Psoas muscle (tissue), 8 donors: ENCODE data around the gene PTPRM. TPM values are rescaled to one million over a fixed set of nuclear protein-coding genes. Genes with fewer than 3 reads are reported as not detected.

ENCODE experiments used
- ATAC-seq, 4 donors: fragments of 200-7000 bp; cut with Tn5 transposase; one replicate each; pipeline ENCODE4 v1.9.1; 2020; ENCODE audit warnings: moderate library complexity in 3 of 4, mild to moderate bottlenecking in 2 of 4
- DNase-seq, 2 donors: peaks; one replicate each; pipeline ENCODE4 v3.0.0-alpha.2; 2020
- H3K27ac ChIP-seq: fragments of 200-600 bp; one replicate; pipeline ENCODE4 v1.8.0; 2022
- H3K27me3 ChIP-seq, 3 donors: fragments of 200-600 bp in 1 of 3; one replicate each; pipeline versions ENCODE4 v1.6.1 to v1.8.0; 2013 to 2022; ENCODE audit warnings: low read length in 2 of 3, mild to moderate bottlenecking in 2 of 3, moderate library complexity in 1 of 3; ENCODE audit not compliant: insufficient read depth in 3 of 3
- H3K36me3 ChIP-seq, 2 donors: fragments of 200-600 bp in 1 of 2; one replicate each; pipeline versions ENCODE4 v1.6.1 to v1.8.0; 2013 to 2022; ENCODE audit warnings: low read depth in 1 of 2, mild to moderate bottlenecking in 1 of 2, moderate library complexity in 1 of 2; ENCODE audit not compliant: insufficient read depth in 1 of 2
- H3K4me1 ChIP-seq: fragments of 200-600 bp; one replicate; pipeline ENCODE4 v1.8.0; 2022
- H3K4me3 ChIP-seq: fragments of 200-600 bp; one replicate; pipeline ENCODE4 v1.8.0; 2022; ENCODE audit warnings: mild to moderate bottlenecking
- H3K9me3 ChIP-seq: fragments of 200-600 bp; one replicate; pipeline ENCODE4 v1.8.0; 2022
- WGBS, 3 donors: extraction: QIAGEN DNeasy Blood & Tissue Kit; methylation state at CpG; one replicate each; pipeline versions ENCODE4 v1.1.6 to v1.1.7; 2013; 5-methylcytosine and 5-hydroxymethylcytosine counted together
- intact Hi-C, 2 donors: fragments of 100-400 bp; cut with DNase I; formaldehyde crosslinking; loops; one replicate each; pipeline versions ENCODE4 v1.11.0 to v1.14.2; 2022
- polyA plus RNA-seq, 3 donors: library from polyadenylated mRNA; stranded (reverse); fragments of 200-250 nt; gene quantifications; one replicate each; pipeline ENCODE4 v1.2.3, GENCODE V29; 2013
- total RNA-seq, 4 donors: library from RNA; stranded (reverse); fragmentation: NEBNext Ultra II Directional in 2 of 4; extraction: Animal tissue kit (Norgen Biotek cat#: 25700) in 2 of 4; gene quantifications; one replicate each; pipeline versions ENCODE4 v1.2.1 to v1.2.4, GENCODE V29; 2021 to 2023
- TF ChIP-seq, protein P1 (sequence below): fragments of 200-600 bp; IDR thresholded peaks from one replicate; pipeline ENCODE4 v1.8.0; 2022; ENCODE audit warnings: antibody characterized with exemption
- donor health status: healthy with polysubstance abuse.
- donor health status: DM: no; HTN: no; CAD: no; lungs with moderate emphysema.
- donor health status: Bipolar disorder and iron deficiency.
- donor health status: healthy.
- donor health status: DM: yes; HTN: yes; CAD: no.
- donor health status: DM: no; HTN: no; CAD: no.
- donor health status: DM: no; HTN: no; CAD: no.
- donor health status: DM: yes; HTN: yes; CAD: no.

Gene PTPRM
- total and polyA plus RNA-seq, 7 donors, result 27.4 to 78.9 (median 39.0) TPM

GRCh38 chr18:7940971-7941370, 373.9 kb downstream of the PTPRM start:
- Histone ChIP-seq H3K9me3 (no peaks in the 10 kb centered on the region), H3K27ac (peak overlapping the region; percentile 74), H3K4me1 (peaks cover 25% of the 10 kb centered on the region), H3K27me3 (no peaks in the 10 kb centered on the region), H3K4me3 (no peak overlapping the region), H3K36me3 (no peaks in the 10 kb centered on the region)
- TF ChIP-seq, protein P1, sequence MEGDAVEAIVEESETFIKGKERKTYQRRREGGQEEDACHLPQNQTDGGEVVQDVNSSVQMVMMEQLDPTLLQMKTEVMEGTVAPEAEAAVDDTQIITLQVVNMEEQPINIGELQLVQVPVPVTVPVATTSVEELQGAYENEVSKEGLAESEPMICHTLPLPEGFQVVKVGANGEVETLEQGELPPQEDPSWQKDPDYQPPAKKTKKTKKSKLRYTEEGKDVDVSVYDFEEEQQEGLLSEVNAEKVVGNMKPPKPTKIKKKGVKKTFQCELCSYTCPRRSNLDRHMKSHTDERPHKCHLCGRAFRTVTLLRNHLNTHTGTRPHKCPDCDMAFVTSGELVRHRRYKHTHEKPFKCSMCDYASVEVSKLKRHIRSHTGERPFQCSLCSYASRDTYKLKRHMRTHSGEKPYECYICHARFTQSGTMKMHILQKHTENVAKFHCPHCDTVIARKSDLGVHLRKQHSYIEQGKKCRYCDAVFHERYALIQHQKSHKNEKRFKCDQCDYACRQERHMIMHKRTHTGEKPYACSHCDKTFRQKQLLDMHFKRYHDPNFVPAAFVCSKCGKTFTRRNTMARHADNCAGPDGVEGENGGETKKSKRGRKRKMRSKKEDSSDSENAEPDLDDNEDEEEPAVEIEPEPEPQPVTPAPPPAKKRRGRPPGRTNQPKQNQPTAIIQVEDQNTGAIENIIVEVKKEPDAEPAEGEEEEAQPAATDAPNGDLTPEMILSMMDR, result no peak
- DNase-seq (no peak), ATAC-seq (peak in 3 of 4 donors; percentile 15 to 32 (median 23))
- 68 to 77% (median 72%) methylated on average over 4 of the region's 4 CpGs for WGBS, 3 donors
- intact Hi-C loops, result no loop called here

DNA sequence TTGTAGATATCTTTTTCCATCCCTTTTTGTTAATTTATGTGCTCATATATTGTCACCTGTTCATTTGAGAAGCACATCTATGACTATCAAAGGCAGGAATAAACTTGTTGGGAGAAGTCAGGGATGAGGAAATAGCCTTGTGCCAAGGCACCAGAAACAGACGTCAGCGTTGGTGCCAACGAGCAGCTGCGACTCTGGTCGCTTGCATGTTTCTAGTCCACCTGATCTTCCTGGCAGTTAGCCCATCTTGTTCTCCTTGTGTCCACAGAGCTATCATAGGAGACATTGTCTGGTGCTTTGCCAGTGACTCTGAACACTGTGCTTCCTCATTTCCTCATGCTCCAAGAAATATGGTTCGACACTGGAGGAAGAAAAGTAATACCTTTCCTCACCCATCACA, 374.4 kb downstream of the PTPRM start:
- H3K9me3 ChIP-seq, result no peaks in the 10 kb centered on the region
- no peaks in the 10 kb centered on the region for H3K36me3 ChIP-seq
- ATAC-seq, result peak; percentile 90 to 95 (median 93)
- H3K27ac ChIP-seq, result peak overlapping the region; percentile 74
- TF ChIP-seq, protein P1, result no peak
- 17 to 26% (median 18%) methylated on average over 6 of the region's 6 CpGs for WGBS, 3 donors
- H3K4me3 ChIP-seq, result no peak overlapping the region
- peaks cover 25% of the 10 kb centered on the region for H3K4me1 ChIP-seq
- no peaks in the 10 kb centered on the region for H3K27me3 ChIP-seq
- peak; percentile 61 to 87 for DNase-seq
- intact Hi-C loops, result no loop called here

- TF ChIP-seq, protein P1, result no peak
- no peak for DNase-seq
Observed at GRCh38 chr18:7945882-7946281, 378.8 kb downstream of the PTPRM start.

GRCh38 chr18:7946734-7947377, 379.7 kb downstream of the PTPRM start:
- Histone ChIP-seq H3K36me3 (peaks cover 2 to 8% of the 10 kb centered on the region in 2 donors), H3K4me1 (peaks cover 4% of the 10 kb centered on the region), H3K4me3 (no peak overlapping the region), H3K9me3 (no peaks in the 10 kb centered on the region), H3K27me3 (no peaks in the 10 kb centered on the region), H3K27ac (no peak overlapping the region)
- no peak for DNase-seq
- intact Hi-C loops, result no loop called here
- WGBS, 3 donors, result 79 to 93% (median 90%) methylated on average over 7 of the region's 7 CpGs
- ATAC-seq, result peak in 2 of 4 donors; percentile 26 to 31
- TF ChIP-seq, protein P1, result no peak

More at GRCh38 chr18:7945882-7946281, 378.8 kb downstream of the PTPRM start:
- 44 to 72% (median 69%) methylated on average over 3 of the region's 3 CpGs for WGBS, 3 donors
- no peaks in the 10 kb centered on the region for H3K9me3 ChIP-seq
- no peak overlapping the region for H3K4me3 ChIP-seq
- H3K27ac ChIP-seq, result no peak overlapping the region
- intact Hi-C loops, result no loop called here
- peaks cover 2 to 8% of the 10 kb centered on the region in 2 donors for H3K36me3 ChIP-seq
- H3K27me3 ChIP-seq, result no peaks in the 10 kb centered on the region
- H3K4me1 ChIP-seq, result peaks cover 14% of the 10 kb centered on the region
- ATAC-seq, result no peak
